Measurements from ENCODE around the gene PI16.

- TF ChIP-seq EZH2 (IDR thresholded peaks at IDR 0.05; ENCODE audit: borderline replicate concordance, low read depth, low read length, severe bottlenecking): no peak
- TF ChIP-seq POLR2A (IDR thresholded peaks at IDR 0.05; ENCODE audit: low read depth, low read length): no peak
- TF ChIP-seq, protein P1, sequence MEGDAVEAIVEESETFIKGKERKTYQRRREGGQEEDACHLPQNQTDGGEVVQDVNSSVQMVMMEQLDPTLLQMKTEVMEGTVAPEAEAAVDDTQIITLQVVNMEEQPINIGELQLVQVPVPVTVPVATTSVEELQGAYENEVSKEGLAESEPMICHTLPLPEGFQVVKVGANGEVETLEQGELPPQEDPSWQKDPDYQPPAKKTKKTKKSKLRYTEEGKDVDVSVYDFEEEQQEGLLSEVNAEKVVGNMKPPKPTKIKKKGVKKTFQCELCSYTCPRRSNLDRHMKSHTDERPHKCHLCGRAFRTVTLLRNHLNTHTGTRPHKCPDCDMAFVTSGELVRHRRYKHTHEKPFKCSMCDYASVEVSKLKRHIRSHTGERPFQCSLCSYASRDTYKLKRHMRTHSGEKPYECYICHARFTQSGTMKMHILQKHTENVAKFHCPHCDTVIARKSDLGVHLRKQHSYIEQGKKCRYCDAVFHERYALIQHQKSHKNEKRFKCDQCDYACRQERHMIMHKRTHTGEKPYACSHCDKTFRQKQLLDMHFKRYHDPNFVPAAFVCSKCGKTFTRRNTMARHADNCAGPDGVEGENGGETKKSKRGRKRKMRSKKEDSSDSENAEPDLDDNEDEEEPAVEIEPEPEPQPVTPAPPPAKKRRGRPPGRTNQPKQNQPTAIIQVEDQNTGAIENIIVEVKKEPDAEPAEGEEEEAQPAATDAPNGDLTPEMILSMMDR (IDR thresholded peaks at IDR 0.05; ENCODE audit: extremely low read depth in 1 of 2, insufficient read depth in 1 of 2, low read depth in 1 of 2, low read length in 2 of 2): no peak
- no peak for TF ChIP-seq MAX (IDR thresholded peaks at IDR 0.05; ENCODE audit: insufficient read depth, insufficient read length)
Observed at GRCh38 chr6:36964908-36965307, 10.4 kb downstream of the PI16 start.
